NOMO-1 (cell line): ENCODE measurements around the gene RBBP8NL.
"Not testable (repeated sequence)": the region's sequence is repeated elsewhere in the genome, so short reads cannot be mapped to it uniquely, and the experiment has no call there.

Source experiments
- DNase-seq, 2 experiments: peaks; one replicate each; lab custom pipeline; 2025; ENCODE audit not compliant: unreplicated experiment in 2 of 2; lab: John Stamatoyannopoulos, UW

The RBBP8NL gene

DNA sequence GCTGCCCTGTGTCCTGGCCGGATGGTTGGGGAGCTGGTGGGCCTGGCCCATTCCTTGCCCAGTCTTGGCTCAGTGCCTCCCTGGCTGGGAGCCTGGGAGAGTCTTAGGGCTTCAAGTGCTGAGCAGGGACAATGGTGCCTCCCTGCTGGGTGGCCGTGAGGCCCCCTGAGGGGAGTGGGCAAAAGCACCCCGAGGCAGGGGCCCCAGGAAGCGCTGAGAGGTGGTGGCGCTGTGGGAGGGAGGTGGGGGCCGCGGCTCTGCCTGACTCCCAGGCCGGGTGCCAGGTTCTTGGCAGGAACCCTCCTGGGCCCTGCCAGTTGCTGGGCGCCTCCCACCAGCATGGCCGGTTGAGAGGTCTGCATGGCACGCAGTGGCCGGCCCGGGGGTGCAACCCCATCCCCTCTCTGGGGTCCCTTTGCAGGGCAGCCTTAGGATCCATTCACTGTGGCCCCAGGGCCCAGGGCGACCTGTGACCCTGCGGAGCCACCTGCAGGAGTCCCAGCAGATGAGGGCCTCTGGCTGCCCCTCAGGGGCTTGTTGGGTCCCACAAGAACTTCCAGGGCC, 49.6 kb downstream of the RBBP8NL start:
- no peak for DNase-seq

DNA sequence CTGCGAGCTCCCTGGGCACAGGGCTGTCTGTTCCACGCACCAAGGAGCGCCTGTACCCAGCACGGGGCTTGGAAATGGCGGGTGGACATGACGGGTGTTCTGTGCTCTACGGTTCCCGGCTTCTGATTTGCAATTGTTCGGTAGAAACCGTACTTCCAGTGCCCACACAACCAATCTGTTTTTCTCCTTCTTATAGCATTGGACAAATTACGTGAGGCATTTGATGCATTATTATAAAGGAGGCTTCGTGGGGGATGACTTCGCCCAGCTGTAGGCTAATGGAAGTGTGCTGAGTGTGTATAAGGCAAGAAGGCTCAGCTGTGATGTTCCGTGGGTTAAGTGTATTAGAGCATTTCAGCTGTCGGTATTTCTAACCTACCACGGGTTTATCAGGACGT, 50.3 kb downstream of the RBBP8NL start:
- no peak for DNase-seq

DNA sequence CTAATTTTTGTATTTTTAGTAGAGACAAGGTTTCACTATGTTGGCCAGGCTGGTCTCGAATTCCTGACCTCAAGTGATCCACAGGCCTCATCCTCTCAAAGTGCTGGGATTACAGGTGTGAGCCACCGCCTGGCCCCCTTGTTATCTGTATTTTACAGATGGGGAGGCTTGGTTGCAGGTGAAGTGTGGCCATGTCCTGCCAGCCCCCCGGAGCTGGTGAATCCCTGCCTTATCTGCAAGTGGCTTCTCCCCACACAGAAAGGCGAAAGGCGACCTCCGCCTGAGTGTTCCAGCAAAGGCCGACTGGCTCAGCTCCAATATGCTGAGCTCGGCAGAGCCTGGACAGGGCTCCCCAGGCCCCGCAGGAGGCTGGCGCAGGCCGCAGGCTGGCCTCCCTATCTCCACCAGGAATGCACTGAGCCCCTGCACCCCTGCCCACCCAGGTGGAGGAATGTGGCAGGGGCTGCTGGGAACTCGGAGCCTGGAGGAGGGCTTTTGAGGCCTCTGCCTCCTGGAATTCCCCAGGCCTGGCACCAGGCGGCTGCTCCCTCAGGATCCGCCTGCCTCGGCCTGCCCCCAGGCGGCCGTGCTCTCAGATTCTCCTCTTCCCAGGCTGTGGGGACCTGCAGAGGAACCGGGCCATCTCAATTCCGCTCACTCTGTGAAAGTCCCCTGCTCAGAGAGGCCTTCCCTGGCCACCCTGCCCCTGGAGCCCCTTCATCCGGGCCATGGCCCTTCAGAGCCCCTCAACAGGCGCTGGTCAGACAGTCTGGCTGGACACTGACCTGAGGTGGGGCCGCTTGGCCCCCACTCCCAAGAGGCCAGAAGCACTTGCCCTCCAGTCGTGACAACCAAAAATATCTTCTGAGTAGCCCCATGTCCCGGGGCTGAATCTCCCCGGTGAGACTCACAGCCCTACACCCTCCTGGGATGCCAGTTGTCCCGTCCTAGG, 51.0 kb downstream of the RBBP8NL start:
- DNase-seq, result no peak

DNA sequence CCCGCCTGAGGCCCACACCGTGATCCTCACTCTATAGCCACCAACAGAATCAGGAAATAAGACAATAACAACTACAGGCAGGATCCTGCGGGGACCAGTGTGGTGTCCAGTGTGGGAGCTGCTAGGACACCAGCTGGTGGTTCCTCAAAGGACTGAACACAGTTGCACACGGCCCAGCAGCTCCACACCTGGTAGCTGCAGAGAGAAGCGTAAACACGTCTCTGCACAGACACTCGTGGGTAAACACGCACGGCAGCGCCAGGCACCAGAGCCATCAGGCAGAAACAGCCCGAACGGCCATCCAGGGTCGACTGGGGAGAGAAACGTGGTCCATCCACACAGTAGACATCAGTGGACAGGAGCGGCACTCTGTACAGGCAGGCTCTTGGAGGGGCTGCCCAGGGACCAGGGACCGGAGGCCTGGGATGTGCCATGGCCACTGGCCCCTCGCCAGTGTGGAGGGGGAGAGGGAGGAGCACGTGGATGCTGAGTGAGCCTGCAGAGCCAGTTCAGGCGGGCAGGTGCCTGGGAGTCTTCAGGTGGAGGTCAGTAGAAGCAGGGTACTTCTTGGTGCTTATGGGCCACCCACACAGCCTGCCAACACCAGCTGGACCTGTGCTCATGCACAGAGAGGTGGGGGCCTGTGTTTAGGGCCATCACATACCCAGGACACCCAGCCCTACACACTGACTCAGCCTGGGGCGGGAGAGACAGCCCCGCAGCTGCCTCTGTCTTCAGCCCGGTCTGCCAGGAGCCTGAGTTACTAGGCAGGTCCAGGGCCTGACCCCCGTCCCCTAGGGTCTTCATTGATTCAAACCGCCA, 52.8 kb downstream of the RBBP8NL start:
- no peak for DNase-seq

DNA sequence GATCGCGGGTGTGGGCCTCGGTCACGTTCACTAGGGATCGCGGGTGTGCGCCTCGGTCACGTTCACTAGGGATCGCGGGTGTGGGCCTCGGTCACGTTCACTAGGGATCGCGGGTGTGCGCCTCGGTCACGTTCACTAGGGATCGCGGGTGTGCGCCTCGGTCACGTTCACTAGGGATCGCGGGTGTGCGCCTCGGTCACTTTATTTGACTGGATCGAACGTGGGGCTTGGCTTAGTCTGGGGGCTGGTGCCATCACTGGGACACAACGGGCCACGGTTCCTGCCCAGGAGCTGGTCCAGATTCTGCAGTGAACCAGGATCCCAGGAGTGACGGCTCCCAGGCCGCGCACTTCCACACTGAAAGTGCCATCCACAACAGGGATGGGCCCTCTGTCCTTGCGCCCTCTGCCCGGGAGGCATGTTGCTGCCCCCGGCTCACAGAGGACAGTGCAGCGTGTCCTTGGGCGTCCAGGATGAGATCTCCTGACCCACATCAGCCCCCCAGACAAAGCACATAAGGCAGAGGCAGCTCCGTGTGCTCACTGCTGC, 53.6 kb downstream of the RBBP8NL start:
- DNase-seq, result not testable (repeated sequence)

DNA sequence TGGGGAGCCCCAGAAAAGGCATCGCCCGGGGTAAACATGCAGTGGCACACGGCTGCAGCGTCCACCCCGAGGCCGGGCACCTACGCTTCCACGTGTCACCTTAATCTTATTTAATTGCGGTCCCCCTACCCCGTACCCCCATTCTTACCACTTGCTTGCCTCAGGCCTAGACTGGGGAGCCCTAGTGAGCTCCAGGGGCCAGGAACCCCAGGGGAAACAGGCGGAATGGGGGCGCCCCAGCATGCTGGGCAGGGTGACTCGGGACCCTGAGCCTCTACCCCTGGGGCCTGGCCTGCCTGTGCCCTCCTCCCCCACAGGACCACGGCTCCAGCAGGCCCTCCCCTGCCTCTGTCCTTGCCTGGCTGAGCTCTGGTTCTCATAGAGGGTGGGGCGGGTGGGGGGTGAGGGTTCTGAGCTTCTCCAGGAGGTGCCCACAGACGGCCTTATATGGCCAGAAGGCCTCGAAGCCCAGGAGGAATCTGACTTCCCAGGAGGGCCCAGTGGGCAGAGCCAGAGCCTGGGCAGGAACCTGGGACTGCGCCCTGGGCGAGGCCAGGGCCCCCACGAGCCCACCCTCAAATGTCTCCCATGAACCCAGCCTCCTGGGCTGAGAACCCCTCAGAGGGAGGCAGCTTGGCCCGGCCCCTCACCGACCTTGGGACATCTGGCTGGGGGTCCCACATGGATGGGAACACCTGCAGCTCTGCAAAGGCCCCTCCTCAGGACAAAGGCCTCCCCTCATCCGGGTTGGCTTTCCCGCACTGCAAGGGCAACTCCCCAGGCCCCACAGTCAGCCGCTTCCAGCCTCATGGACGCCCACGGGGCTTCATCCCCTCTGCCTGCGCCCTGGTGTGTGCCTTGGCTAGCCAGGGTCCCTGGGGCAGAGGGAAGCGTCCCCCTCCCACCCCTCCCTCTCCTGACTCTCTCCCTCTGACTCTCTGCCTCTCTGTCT, 55.0 kb downstream of the RBBP8NL start:
- no peak for DNase-seq

DNA sequence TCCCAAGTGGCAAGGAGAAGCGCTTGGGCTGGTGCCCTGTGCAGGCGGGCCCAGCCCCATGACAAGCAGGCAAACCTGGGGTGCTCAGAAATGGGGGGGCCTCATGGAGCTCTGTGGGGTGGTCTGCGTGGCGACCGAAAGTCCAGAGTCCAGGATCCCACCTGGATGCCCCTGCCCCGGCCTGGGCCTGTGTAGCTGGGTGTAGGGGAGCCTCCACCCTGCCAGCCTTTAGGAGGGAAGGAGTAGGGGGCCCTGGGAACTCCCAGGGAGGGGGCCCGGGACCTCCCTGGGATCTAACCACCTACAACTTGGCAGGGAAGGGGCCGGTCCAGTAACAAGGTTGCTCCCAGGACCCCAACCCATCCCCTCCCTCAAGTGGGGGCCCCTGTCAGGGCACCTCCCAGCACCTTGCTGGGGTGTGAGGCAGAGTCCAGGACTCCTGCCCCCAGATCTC, 55.7 kb downstream of the RBBP8NL start:
- no peak for DNase-seq

DNA sequence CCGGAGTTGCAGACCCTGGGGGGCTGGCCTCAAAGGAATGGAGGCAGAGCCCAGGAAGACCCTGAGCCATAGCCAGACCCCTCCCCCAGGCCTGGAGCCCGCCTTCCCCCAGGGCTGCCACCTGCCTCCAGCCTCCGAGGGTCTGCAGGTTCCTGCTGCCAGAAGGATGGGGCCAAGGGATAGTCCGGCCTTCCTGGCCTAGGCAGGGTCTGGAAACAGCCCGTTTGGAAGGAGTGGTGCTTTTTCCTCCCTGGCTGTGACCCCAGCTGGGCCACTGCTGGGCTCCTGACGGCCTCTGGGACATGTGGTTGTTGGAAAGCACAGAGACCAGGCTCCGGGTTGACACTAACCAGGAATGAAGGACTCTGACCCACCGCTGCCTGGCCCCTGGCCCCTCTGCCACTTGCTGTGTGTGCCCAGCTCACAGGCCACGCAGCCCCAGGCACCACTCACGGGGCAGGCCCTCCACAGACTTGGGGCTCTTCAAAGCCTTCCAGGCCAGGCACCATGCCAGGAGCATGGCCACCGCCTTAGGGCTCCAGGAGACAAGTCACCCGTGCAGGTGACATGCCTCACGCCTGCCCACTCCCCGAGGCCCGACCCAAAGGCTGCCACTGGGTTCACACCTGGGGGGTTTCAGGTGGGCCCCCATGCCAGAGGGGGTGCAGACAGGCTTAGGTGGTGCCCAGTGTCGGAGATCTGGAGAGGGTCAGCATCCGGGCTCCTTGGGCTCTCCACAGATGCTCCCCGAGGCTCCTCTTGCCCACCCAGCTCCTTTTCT, 56.3 kb downstream of the RBBP8NL start:
- DNase-seq, result no peak

DNA sequence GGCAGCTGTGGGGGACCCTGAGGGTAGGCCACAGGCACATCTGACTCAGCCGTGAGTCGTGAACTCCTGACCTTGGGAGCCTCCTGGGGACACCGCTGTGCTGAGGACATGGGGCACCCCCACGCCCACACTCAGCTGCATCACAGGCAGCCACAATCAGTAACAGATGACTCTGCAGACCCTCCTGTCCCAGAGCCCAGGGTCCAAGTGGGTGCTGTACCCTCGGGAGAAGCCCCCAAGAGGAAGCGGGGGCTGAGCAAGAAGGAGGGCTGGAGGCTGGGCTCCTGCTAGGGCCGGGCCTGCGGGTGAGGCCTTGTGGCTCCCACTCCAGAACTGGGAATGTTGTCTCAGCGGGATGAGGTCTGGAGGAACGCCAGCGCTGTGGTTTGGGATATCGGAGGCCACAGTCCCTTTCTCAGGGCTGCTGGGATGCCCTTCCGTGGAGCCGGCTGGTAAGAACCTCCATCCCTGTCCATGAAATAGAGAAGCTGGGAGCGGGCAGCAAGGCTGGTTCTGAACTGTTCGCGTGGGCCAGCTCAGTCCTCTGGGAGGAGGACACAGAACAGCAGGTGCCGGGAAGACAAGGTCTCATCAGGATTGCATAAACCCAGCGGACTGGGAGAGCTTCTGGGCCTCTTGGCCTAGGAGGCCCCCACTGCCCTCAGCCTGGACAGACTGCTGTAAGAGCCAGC, 57.1 kb downstream of the RBBP8NL start:
- DNase-seq, result no peak

DNA sequence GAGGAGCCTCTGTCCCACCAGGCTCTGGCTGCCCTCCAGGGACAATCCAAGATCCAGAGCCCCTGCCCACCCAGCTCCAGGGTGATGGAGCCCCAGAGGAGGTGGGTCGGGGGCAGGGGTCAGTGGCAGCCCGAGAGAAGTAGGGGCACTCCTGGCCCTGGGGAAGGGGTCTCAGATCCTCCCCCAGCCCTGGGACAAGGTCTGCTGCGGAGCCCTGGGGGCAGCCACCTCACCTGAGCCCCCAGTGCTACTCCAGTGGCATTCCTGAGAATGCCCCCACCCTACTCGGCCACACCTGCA, 57.6 kb downstream of the RBBP8NL start:
- no peak for DNase-seq

DNA sequence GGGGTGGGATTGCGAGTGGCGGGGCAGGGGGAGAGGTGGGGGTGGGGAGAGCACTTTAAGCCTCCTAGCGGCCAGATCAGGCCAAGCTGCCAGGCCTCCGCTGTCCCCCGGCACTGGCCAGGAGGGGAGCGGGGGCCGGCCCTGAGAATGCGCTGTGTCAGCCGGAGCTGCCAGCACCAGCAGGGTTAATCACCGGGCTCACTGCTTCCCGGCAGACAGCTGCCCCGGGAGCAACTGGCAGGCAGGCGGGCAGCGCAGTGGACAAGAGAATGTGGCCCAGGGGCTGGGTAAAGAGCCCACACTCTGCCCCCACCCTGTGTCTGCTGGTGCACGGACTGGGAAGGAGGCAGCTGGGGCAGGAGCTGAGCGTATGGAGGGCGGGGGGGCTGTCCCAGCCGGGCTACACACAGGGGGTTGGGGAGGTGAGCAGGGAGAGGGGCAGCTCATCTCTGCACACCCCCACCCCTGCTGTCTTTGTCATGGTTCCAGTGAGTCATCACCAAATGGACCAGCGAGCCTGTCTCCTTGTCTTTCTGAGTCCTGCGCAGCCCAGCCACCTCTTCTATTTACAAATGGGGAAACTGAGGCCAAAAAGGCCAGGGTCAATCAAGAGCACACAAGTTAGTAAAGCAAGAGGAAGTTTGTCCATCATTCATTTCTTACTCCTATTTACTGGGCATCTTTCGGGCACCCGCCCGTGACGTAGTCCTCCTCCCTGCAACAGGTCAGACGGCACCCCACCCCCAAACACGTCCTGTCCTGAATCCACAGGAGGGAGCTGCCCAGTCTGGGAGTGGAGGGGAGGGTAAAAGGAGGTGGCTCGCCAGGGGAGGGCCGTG, 58.1 kb downstream of the RBBP8NL start:
- DNase-seq, result no peak

DNA sequence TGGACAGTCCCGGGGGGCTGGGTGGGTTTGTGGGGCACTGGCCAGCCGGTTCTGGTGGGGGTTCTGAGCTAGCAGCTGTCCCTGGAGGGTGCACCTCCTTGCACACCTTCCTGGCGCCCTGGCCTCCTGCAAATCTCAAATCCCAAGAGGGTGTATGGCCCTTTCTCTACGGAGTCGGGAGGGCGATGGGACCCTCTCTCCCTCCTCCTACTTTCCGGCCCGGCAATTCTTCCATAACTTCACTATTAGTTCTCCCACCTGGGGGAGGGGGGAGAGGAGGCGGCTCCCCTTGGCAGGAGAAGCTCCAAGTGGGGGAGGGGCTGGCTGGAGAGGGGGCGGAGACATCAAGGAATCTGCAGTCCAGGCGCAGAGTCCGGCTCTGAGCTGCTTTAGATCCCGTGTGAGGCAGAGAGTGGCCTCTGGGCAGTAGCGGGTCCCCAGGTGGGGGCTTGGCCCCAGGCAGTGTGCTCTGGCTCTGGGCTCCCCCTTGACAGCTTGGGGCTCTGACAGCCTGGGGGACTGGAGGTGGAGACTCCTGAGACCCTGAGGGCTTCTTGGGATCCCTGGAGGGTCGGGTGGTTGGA, 58.9 kb downstream of the RBBP8NL start:
- DNase-seq, result no peak

DNA sequence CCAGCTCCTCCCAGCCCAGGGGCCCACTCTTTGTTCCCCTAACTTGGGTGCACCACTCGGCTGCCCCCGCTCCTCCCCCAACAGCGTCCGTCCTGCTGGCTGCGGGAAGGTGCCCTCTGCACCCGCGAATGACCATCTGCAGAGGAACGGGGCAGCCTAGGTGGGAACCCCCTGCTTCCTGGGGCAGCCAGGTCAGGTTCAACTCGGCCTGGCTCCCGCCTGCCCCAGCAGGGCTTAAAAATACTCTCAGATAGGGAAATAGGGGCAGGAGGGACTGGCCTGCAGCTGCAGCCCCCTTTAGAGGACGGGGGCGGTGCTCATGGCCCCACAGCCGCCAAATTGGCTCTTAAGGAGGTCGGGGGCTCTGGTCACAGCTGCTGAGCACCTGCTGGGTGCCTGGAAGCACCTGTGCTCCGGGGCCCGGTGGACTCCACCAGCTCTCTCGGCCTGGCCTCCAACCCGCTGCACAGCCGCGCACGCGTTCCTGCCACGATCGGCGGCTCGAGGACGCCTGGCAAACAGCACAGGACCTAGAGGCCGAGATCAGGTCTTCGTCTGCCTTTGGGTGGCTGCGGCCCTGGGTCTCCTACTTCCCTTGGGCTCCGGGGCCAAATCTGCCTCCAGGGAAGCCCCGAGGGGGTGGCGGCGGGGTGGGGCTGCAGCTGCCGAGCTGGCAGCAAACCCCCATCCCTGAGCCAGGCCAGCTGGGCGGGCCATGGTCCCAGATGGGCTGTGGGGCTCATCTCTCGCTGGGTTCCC, 59.5 kb downstream of the RBBP8NL start:
- DNase-seq, result peak in 1 of 2 experiments; percentile 19

DNA sequence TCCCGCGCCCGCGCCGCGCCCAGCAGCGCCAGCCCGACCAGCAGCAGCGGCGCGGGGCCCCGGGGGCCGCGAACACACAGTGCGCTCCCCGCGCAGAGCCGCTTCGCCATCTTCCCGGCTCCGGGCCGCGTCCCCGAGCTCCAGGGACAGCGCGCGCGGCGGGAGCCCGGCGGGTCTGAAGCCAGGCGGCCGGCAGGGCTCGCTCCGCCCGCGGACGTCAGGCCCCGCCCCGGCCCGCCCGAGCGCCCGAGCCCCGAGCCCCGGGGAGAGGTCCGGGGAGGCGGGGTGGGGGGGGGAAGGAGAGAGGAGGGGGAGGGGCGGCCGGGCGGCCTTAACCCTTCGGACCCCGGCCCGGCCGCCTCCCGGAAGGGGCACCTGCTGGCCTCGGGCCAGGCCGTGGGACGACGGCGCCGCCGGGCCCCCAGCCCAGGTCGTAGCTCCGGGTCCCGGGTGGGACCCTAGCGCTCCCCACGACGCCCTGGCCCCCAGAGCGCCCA, 60.2 kb downstream of the RBBP8NL start, which contains the start of gene LAMA5:
Gene LAMA5 (minus strand): TSS at position 177 of the 497 bp plus-strand sequence. CDS start 67 bp downstream, at position 110.
- DNase-seq, result no peak

DNA sequence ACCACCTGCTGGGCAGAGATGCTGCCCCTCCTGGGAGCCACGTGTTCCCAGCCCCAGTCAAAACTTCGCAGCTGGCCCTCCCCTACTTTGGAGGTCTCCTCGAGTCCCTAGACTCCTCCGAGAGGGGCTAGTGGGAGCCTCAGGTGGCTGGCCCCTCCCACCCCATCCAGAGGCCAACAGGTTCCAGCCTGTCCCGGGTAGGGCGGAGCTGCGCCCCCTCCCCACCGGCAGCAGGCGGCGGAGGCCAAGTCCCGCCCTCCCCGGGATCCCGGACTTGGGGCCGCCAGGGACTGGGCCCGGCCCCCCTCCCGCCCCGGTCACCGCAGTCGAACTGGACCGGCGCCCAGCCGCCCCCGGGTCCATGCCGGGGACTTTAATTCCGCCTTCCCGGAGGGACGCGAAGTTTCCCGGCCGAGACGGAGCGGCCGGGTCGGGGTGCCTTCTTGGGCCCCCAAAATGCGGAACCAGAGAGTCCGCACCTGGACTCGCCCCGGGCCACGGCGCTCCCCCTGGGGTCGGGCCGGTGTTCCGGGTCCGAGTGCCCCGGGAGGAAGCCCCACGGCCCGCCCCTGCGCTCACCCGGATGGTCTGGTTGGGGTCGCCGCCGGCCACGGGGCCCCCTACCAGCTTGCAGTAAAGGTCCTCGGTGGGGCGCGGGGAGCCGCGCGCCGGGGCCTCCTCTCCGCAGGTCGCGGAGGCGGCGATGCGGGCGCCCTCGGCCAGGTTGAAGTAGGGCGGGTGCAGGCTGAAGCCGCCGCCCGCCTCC, 60.8 kb downstream of the RBBP8NL start:
- no peak for DNase-seq
